ENCODE results near the gene NPBWR2.

DNA sequence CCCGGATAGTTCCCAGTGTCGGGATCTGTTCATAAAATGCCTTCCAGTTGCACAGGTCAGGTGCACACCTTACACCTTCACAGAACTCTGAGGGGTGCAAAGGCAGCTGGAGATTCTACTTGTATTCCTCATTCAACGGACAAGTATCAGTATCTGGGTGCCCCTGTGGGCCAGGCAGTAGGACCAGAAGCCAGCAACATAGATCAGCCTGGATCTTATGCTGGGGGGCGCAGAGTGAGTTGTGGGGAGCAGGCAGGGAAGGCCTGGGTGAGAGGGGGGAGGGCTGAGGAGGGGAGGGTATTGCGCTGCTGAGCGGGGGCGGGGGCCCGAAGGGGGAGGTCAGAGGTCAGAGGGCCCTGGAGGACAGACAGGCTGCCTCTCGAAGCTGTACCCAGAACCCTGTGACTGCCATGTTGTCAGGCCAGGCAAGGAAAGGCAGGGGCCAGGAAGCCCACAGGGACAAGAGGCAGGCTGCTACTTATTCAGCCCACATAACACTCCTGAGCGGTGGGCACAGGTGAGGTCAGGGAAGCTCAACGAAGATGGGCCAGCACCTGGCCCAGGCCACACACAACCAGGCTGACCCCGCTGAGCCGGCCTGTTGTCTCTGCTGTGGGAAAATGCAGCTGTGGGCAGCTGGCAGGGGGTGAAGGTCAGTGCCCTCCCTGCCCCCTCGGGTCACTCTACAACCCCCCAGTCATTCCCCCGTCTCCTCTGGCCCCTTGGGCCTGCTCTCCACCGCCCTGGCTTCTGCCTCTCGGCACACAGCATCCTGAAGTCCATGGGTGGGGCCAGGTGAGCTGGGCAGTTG, 26.3 kb downstream of the NPBWR2 start:
- TF ChIP-seq, protein P1, sequence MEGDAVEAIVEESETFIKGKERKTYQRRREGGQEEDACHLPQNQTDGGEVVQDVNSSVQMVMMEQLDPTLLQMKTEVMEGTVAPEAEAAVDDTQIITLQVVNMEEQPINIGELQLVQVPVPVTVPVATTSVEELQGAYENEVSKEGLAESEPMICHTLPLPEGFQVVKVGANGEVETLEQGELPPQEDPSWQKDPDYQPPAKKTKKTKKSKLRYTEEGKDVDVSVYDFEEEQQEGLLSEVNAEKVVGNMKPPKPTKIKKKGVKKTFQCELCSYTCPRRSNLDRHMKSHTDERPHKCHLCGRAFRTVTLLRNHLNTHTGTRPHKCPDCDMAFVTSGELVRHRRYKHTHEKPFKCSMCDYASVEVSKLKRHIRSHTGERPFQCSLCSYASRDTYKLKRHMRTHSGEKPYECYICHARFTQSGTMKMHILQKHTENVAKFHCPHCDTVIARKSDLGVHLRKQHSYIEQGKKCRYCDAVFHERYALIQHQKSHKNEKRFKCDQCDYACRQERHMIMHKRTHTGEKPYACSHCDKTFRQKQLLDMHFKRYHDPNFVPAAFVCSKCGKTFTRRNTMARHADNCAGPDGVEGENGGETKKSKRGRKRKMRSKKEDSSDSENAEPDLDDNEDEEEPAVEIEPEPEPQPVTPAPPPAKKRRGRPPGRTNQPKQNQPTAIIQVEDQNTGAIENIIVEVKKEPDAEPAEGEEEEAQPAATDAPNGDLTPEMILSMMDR (IDR thresholded peaks at IDR 0.05), result no peak
- TF ChIP-seq POLR2A (IDR thresholded peaks at IDR 0.05), result no peak
